B cell (primary cell): ENCODE data around the gene AP1AR. TPM values are rescaled to one million over a fixed set of nuclear protein-coding genes. Genes with fewer than 3 reads are reported as not detected.

Experiments used
- ATAC-seq: fragments of 200-7000 bp; cut with Tn5 transposase; one replicate; pipeline ENCODE4 v1.10.0; 2021; ENCODE audit warnings: low read depth, mild to moderate bottlenecking, moderate number of reproducible peaks, moderate library complexity
- CTCF ChIA-PET: fragments of 350-600 bp; sonication (Branson Sonifier 250); formaldehyde crosslinking; loops from one replicate; lab custom pipeline; 2021; ENCODE audit warnings: antibody characterized with exemption, inconsistent platforms; lab: Charles Lee
- POLR2A ChIA-PET: fragments of 350-600 bp; sonication (Branson Sonifier 250); formaldehyde crosslinking; loops from one replicate; lab custom pipeline; 2021; ENCODE audit warnings: antibody characterized with exemption; lab: Charles Lee
- DNase-seq: peaks from one replicate; pipeline ENCODE4 v3.0.0; 2013
- H2AFZ ChIP-seq: 2 replicates; pipeline ENCODE4 v1.6.1; 2012; ENCODE audit warnings: mild to moderate bottlenecking, low read depth, low read length; ENCODE audit not compliant: insufficient read depth, poor library complexity, severe bottlenecking
- H3K27ac ChIP-seq, 2 donors: 1 replicate in 1 of 2; 2 replicates in 1 of 2; pipeline ENCODE4 v1.5.1; 2012 to 2013; ENCODE audit warnings: low read length in 2 of 2, mild to moderate bottlenecking in 2 of 2, moderate library complexity in 1 of 2
- H3K27me3 ChIP-seq, 4 experiments: fragments of 200-600 bp in 1 of 4; sonication (generic) in 1 of 4; replicated peaks in 1 of 4; 1 replicate in 2 of 4; 2 replicates in 2 of 4; pipeline versions ENCODE4 v1.6.1 to v1.7.0; 2013 to 2016; ENCODE audit warnings: low read length in 3 of 4, mild to moderate bottlenecking in 2 of 4, mixed read lengths in 1 of 4, moderate library complexity in 1 of 4; ENCODE audit not compliant: insufficient read depth in 4 of 4, control insufficient read depth in 3 of 4; ENCODE audit errors: control extremely low read depth in 1 of 4
- H3K36me3 ChIP-seq, 2 experiments: replicated peaks in 1 of 2; 1 replicate in 1 of 2; 2 replicates in 1 of 2; pipeline versions ENCODE4 v1.6.1 to v1.7.1; 2013; ENCODE audit warnings: low read length in 1 of 2; ENCODE audit not compliant: insufficient read depth in 2 of 2, control insufficient read depth in 1 of 2; ENCODE audit errors: control extremely low read depth in 1 of 2, extremely low read depth in 1 of 2
- H3K4me1 ChIP-seq, 2 donors: fragments of 200-600 bp in 1 of 2; sonication (generic) in 1 of 2; 1 replicate in 1 of 2; 2 replicates in 1 of 2; pipeline versions ENCODE4 v1.5.1 to v1.6.1; 2013 to 2017; ENCODE audit warnings: low read length in 2 of 2; ENCODE audit not compliant: control insufficient read depth in 2 of 2, insufficient read depth in 2 of 2
- H3K4me2 ChIP-seq: replicated peaks from 2 replicates; pipeline ENCODE3; 2012; ENCODE audit warnings: mild to moderate bottlenecking, low read depth, low read length; ENCODE audit not compliant: poor library complexity, severe bottlenecking
- H3K4me3 ChIP-seq, 5 experiments: fragments of 200-600 bp in 1 of 5; sonication (generic) in 1 of 5; 1 replicate in 3 of 5; 2 replicates in 2 of 5; pipeline versions ENCODE4 v1.5.1 to v1.7.0; 2011 to 2016; ENCODE audit warnings: low read length in 4 of 5, mild to moderate bottlenecking in 4 of 5, low read depth in 2 of 5, control low read depth in 1 of 5, moderate library complexity in 1 of 5; ENCODE audit not compliant: insufficient read depth in 1 of 5; ENCODE audit errors: control extremely low read depth in 1 of 5, extremely low read depth in 1 of 5
- H3K79me2 ChIP-seq: fragments of 200-600 bp; sonication (generic); one replicate; pipeline ENCODE4 v1.6.0; 2016; ENCODE audit warnings: low read length; ENCODE audit not compliant: control insufficient read depth, insufficient read depth
- H3K9ac ChIP-seq: fragments of 200-600 bp; sonication (generic); 2 replicates; pipeline ENCODE4 v1.6.1; 2017; ENCODE audit warnings: mild to moderate bottlenecking, low read length, moderate library complexity
- H3K9me3 ChIP-seq, 3 donors: one replicate each; pipeline versions ENCODE4 v1.6.1 to v1.7.1; 2013; ENCODE audit warnings: low read length in 2 of 3; ENCODE audit not compliant: control insufficient read depth in 2 of 3, insufficient read depth in 1 of 3; ENCODE audit errors: control extremely low read depth in 1 of 3
- H4K20me1 ChIP-seq: 2 replicates; pipeline ENCODE4 v1.6.0; 2012; ENCODE audit warnings: mild to moderate bottlenecking, low read length; ENCODE audit not compliant: insufficient read depth, control insufficient read depth, poor library complexity, severe bottlenecking
- H3K27ac Mint-ChIP-seq: one replicate; pipeline ENCODE4 v1.8.0; 2021; ENCODE audit warnings: mixed read lengths
- H3K27me3 Mint-ChIP-seq: one replicate; pipeline ENCODE4 v1.8.0; 2021; ENCODE audit warnings: mixed read lengths
- H3K4me1 Mint-ChIP-seq: one replicate; pipeline ENCODE4 v1.8.0; 2021; ENCODE audit warnings: mixed read lengths
- H3K4me3 Mint-ChIP-seq: one replicate; pipeline ENCODE4 v1.8.0; 2021; ENCODE audit warnings: mixed read lengths
- H3K9me3 Mint-ChIP-seq: one replicate; pipeline ENCODE4 v1.8.0; 2022; ENCODE audit warnings: mixed read lengths; ENCODE audit not compliant: insufficient read depth
- EZH2 ChIP-seq: IDR thresholded peaks from 2 replicates; pipeline ENCODE4 v1.6.1; 2012; ENCODE audit warnings: borderline replicate concordance, low read depth, mild to moderate bottlenecking, moderate library complexity, low read length; ENCODE audit not compliant: insufficient read depth, poor library complexity, severe bottlenecking
- WGBS: methylation state at CpG from one replicate; pipeline ENCODE4 v1.1.5; 2013; ENCODE audit warnings: missing lambda C conversion rate; ENCODE audit not compliant: insufficient coverage; 5-methylcytosine and 5-hydroxymethylcytosine counted together
- intact Hi-C: fragments of 100-400 bp; cut with micrococcal nuclease; formaldehyde crosslinking; loops from one replicate; pipeline ENCODE4 v1.10.0; 2022
- polyA plus RNA-seq: library from polyadenylated mRNA; depleted of rRNA; stranded (reverse); fragments of >200 nt; gene quantifications from 2 replicates; pipeline ENCODE4 v1.2.3, GENCODE V29; 2012
- total RNA-seq, 2 donors: library from RNA; stranded (reverse); fragments of 120-200 nt in 1 of 2; gene quantifications; 1 replicate in 1 of 2; 2 replicates in 1 of 2; pipeline versions ENCODE4 v1.2.3 to v1.2.4, GENCODE V29; 2013 to 2022
- TF ChIP-seq, protein P1 (sequence below): fragments of 200-600 bp; IDR thresholded peaks from one replicate; pipeline ENCODE4 v1.8.0; 2022; ENCODE audit warnings: antibody characterized with exemption, mild to moderate bottlenecking

AP1AR gene
- total and polyA plus RNA-seq, 2 donors (not counting 1 experiment from before 2014, with no cell fraction given), result 3.4 to 20.3 TPM

DNA sequence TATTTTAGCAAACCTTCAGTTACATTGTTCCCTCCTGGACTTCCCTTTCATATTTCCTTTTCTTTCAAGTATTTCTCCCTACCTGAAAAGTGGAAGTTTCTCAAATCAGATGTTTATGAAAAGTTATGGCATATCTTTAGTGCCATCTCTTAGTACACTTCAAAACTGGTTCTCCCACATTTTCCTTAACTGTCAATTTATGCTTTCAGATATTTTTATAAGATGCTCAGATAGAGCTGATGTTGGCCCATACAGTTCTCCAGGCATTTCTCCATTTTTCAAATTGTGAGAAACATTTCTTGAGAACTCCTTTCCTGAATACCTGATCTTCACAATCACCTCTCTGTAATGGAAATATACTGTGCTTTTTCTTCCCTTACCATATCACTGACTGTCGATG lies 32.5 kb upstream of the AP1AR start:
- no CpG with 5 or more reads among the region's 1 CpG for WGBS
- H3K27me3 Mint-ChIP-seq, result no peaks in the 10 kb centered on the region
- no peak for DNase-seq
- H3K36me3 ChIP-seq, result no peaks in the 10 kb centered on the region
- no peaks in the 10 kb centered on the region for H3K9me3 Mint-ChIP-seq
- no peak overlapping the region for H3K4me2 ChIP-seq
- H3K27me3 ChIP-seq, result no peaks in the 10 kb centered on the region
- intact Hi-C loops, result no loop called here
- no peaks in the 10 kb centered on the region for H3K4me1 ChIP-seq
- H4K20me1 ChIP-seq, result no peaks in the 10 kb centered on the region
- ChIA-PET CTCF (no interaction called here), POLR2A (no interaction called here)
- no peak overlapping the region for H3K27ac ChIP-seq
- H3K27ac Mint-ChIP-seq, result no peak overlapping the region
- no peaks in the 10 kb centered on the region for H3K4me1 Mint-ChIP-seq
- H2AFZ ChIP-seq, result no peak overlapping the region
- no peak for ATAC-seq
- no peak overlapping the region for H3K9ac ChIP-seq
- no peaks in the 10 kb centered on the region for H3K9me3 ChIP-seq
- H3K4me3 Mint-ChIP-seq, result no peak overlapping the region
- no peaks in the 10 kb centered on the region for H3K79me2 ChIP-seq
- H3K4me3 ChIP-seq, result no peak overlapping the region
- TF ChIP-seq, protein P1, sequence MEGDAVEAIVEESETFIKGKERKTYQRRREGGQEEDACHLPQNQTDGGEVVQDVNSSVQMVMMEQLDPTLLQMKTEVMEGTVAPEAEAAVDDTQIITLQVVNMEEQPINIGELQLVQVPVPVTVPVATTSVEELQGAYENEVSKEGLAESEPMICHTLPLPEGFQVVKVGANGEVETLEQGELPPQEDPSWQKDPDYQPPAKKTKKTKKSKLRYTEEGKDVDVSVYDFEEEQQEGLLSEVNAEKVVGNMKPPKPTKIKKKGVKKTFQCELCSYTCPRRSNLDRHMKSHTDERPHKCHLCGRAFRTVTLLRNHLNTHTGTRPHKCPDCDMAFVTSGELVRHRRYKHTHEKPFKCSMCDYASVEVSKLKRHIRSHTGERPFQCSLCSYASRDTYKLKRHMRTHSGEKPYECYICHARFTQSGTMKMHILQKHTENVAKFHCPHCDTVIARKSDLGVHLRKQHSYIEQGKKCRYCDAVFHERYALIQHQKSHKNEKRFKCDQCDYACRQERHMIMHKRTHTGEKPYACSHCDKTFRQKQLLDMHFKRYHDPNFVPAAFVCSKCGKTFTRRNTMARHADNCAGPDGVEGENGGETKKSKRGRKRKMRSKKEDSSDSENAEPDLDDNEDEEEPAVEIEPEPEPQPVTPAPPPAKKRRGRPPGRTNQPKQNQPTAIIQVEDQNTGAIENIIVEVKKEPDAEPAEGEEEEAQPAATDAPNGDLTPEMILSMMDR, result no peak
- TF ChIP-seq EZH2, result no peak

DNA sequence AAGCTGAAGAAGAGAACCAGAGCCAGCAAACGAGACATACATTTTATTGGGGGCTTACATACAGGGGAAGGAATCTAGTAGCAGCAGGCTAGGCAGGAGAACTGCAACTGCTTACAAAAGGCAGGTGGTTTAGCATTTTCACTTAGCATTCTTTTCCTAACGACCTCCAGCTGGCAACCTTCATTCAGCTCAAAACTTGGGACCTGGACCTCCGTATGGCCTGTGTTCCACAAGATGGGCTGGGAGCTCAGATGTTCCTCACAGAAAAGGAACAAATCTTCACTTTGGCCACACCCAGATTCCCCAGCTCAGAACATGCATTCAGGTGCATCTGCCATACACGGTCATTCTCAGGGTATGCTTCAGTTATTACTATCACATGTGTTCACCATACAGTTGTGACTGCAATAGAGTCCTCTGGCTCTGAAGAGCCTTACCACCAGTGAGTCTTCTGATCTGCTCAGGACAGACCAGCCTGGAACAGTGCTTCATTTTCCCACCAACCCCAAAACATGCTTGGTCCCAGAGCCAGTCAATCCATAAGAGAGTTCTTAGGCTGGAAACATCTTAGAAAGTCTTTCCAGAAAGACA lies 29.6 kb upstream of the AP1AR start:
- Histone ChIP-seq H3K27ac (no peak overlapping the region), H2AFZ (no peak overlapping the region), H3K79me2 (no peaks in the 10 kb centered on the region), H3K9ac (no peak overlapping the region), H3K27me3 (no peaks in the 10 kb centered on the region), H3K4me1 (no peaks in the 10 kb centered on the region), H3K36me3 (no peaks in the 10 kb centered on the region), H3K4me2 (no peak overlapping the region), H4K20me1 (no peaks in the 10 kb centered on the region), H3K9me3 (no peaks in the 10 kb centered on the region), H3K4me3 (no peak overlapping the region)
- ATAC-seq, result no peak
- Mint-ChIP-seq H3K27me3 (no peaks in the 10 kb centered on the region), H3K27ac (no peak overlapping the region), H3K4me3 (no peak overlapping the region), H3K9me3 (no peaks in the 10 kb centered on the region), H3K4me1 (no peaks in the 10 kb centered on the region)
- TF ChIP-seq, protein P1, result no peak
- TF ChIP-seq EZH2, result no peak
- DNase-seq, result no peak
- intact Hi-C loops, result no loop called here
- 65% methylated on average over 4 of the region's 4 CpGs for WGBS
- POLR2A ChIA-PET, result no interaction called here
- CTCF ChIA-PET, result interaction anchor here (0.9 kb wide), 2 partner anchors 11 to 34 kb away, joined by 3 read pairs; no protein-coding TSS in a partner anchor
